A673 (cell line): ENCODE results near the gene ARFIP1.

ENCODE experiments used
- CTCF ChIP-seq: fragments of 300-800, 200-600 bp; sonication (generic); conservative IDR thresholded peaks from 2 replicates; pipeline ENCODE4 v1.5.1; 2017; ENCODE audit warnings: low read depth, mild to moderate bottlenecking, antibody characterized with exemption, low read length, moderate library complexity, mixed read lengths
- EZH2 ChIP-seq: fragments of 200-600 bp; sonication (generic); IDR thresholded peaks from 2 replicates; pipeline ENCODE4 v1.6.1; 2017; ENCODE audit warnings: borderline replicate concordance, low read depth, mild to moderate bottlenecking, mixed read lengths, antibody characterized with exemption, low read length; ENCODE audit not compliant: poor library complexity, severe bottlenecking

GRCh38 chr4:152875261-152875660 lies 95.5 kb downstream of the ARFIP1 start:
- no peak for TF ChIP-seq CTCF
- TF ChIP-seq EZH2, result no peak
